Ishikawa (cell line): Measurements from ENCODE around the gene GCDH.

Experiments used
- CEBPB ChIP-seq: IDR thresholded peaks from 2 replicates; pipeline ENCODE4 v1.6.1; 2012
- CREB1 ChIP-seq: IDR thresholded peaks from 2 replicates; pipeline ENCODE4 v1.6.1; 2012; ENCODE audit warnings: low read depth
- EGR1 ChIP-seq: IDR thresholded peaks from 2 replicates; pipeline ENCODE4 v1.6.1; 2012
- EP300 ChIP-seq: IDR thresholded peaks from 2 replicates; pipeline ENCODE4 v1.6.1; 2012; ENCODE audit warnings: borderline replicate concordance
- FOXM1 ChIP-seq: IDR thresholded peaks from 2 replicates; pipeline ENCODE4 v1.6.1; 2012; ENCODE audit warnings: low read depth, borderline replicate concordance
- NFIC ChIP-seq: IDR thresholded peaks from 2 replicates; pipeline ENCODE4 v1.6.1; 2012
- RAD21 ChIP-seq: IDR thresholded peaks from 2 replicates; pipeline ENCODE4 v1.6.1; 2012; ENCODE audit warnings: low read depth
- TAF1 ChIP-seq: IDR thresholded peaks from 2 replicates; pipeline ENCODE4 v1.6.1; 2012; ENCODE audit warnings: low read depth, mild to moderate bottlenecking
- TCF12 ChIP-seq: IDR thresholded peaks from 2 replicates; pipeline ENCODE4 v1.6.1; 2012; ENCODE audit warnings: low read depth
- TEAD4 ChIP-seq: IDR thresholded peaks from 2 replicates; pipeline ENCODE4 v1.6.1; 2012
- USF1 ChIP-seq: IDR thresholded peaks from 2 replicates; pipeline ENCODE4 v1.6.1; 2012
- YY1 ChIP-seq: IDR thresholded peaks from 2 replicates; pipeline ENCODE4 v1.6.1; 2012; ENCODE audit warnings: low read depth
- ZBTB7A ChIP-seq: IDR thresholded peaks from 2 replicates; pipeline ENCODE4 v1.6.1; 2012; ENCODE audit warnings: low read depth
- TF ChIP-seq, protein P1 (sequence below): IDR thresholded peaks from 2 replicates; pipeline ENCODE4 v1.6.1; 2012
- TF ChIP-seq, protein P2 (sequence below): IDR thresholded peaks from 2 replicates; pipeline ENCODE4 v1.6.1; 2012; ENCODE audit warnings: low read depth, mild to moderate bottlenecking

GCDH gene

DNA sequence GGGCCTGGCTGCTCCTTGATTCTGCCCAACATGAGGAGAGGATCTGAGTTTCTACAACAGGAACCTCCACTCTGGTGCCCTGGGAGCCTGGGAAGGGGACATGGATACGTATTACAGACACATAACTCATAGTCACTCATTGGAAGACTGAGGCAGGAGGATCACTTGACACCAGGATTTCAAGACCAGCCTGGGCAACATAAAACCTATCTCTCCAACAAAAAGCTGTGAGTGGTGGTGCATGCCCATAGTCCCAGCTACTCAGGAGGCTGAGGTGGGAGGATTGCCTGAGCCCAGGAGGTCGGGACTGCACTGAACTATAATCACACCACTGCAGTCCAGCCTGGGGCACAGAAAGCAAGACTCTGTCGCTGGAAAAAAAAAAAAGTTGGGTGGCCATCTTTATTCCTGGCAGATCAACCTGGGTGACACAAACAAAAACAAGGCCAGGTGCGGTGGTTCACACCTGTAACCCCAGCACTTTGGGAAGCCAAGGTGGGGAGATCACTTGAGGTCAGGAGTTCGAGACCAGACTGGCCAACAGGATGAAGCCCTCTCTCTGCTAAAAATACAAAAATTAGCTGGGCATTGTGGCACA lies 2.9 kb upstream of the GCDH start:
- TF ChIP-seq EP300: no peak

- TF ChIP-seq TEAD4: 0 out of 2 replicates have a peak, but pooled peaks have one; percentile 6
Observed at GRCh38 chr19:12890299-12890786, 617 bp upstream of the GCDH start.

- TF ChIP-seq CREB1 (no peak), NFIC (no peak), RAD21 (no peak), TCF12 (no peak), ZBTB7A (no peak), EP300 (no peak), TEAD4 (no peak), YY1 (no peak), FOXM1 (no peak), CEBPB (no peak), USF1 (no peak)
- TF ChIP-seq, protein P1, sequence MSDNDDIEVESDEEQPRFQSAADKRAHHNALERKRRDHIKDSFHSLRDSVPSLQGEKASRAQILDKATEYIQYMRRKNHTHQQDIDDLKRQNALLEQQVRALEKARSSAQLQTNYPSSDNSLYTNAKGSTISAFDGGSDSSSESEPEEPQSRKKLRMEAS: no peak
- TF ChIP-seq, protein P2, sequence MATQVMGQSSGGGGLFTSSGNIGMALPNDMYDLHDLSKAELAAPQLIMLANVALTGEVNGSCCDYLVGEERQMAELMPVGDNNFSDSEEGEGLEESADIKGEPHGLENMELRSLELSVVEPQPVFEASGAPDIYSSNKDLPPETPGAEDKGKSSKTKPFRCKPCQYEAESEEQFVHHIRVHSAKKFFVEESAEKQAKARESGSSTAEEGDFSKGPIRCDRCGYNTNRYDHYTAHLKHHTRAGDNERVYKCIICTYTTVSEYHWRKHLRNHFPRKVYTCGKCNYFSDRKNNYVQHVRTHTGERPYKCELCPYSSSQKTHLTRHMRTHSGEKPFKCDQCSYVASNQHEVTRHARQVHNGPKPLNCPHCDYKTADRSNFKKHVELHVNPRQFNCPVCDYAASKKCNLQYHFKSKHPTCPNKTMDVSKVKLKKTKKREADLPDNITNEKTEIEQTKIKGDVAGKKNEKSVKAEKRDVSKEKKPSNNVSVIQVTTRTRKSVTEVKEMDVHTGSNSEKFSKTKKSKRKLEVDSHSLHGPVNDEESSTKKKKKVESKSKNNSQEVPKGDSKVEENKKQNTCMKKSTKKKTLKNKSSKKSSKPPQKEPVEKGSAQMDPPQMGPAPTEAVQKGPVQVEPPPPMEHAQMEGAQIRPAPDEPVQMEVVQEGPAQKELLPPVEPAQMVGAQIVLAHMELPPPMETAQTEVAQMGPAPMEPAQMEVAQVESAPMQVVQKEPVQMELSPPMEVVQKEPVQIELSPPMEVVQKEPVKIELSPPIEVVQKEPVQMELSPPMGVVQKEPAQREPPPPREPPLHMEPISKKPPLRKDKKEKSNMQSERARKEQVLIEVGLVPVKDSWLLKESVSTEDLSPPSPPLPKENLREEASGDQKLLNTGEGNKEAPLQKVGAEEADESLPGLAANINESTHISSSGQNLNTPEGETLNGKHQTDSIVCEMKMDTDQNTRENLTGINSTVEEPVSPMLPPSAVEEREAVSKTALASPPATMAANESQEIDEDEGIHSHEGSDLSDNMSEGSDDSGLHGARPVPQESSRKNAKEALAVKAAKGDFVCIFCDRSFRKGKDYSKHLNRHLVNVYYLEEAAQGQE: no peak; the same call in 1 of the 2 replicates
Observed at GRCh38 chr19:12891553-12892021, 627 bp downstream of the GCDH start.

- TF ChIP-seq CREB1 (no peak), USF1 (no peak), TCF12 (no peak), TAF1 (no peak), TEAD4 (no peak)
Observed at GRCh38 chr19:12893582-12893981, 2.6 kb downstream of the GCDH start.

GRCh38 chr19:12896460-12896859 lies 5.5 kb downstream of the GCDH start:
- TF ChIP-seq YY1 (no peak), USF1 (no peak), FOXM1 (no peak), EGR1 (no peak), NFIC (no peak), EP300 (no peak), ZBTB7A (no peak), TEAD4 (no peak)
- TF ChIP-seq, protein P1: no peak

DNA sequence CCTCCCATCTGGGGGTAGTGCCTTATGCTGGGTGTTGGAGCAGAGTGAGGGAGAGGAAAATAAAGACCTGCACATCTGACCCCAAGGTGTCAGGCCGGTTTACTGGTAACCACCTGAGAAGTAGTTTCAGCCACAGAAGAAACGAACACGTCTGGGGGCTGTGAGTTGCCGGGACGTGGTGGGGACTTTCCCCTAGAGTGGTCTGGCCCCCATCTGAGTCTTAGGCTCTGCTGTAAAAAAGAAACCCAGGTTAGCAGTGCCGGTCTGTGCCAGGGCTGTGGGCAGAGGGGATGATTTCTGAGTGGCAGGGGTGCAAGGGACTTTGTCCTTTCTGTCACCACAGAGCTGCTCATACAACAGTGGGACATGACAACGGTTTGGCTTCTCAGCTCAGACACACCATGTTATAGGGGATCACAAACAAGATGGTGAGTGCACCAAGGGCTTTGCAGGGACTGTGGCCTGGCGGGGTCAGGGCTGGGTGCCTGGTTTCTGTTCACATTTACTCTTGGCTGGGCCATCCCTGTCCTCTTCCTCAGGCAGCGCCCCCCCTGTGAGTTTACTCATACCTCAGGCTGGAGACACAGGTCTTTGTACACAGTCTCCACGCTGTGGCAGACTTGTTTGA lies 9.0 kb downstream of the GCDH start:
- TF ChIP-seq, protein P1: no peak
- TF ChIP-seq NFIC: no peak
- no peak for TF ChIP-seq FOXM1
- TF ChIP-seq TAF1: no peak
- TF ChIP-seq, protein P2: no peak
- TF ChIP-seq ZBTB7A: no peak
- no peak for TF ChIP-seq USF1
- no peak for TF ChIP-seq CEBPB
- TF ChIP-seq EP300: no peak
